Aorta (tissue), 5 donors: ENCODE data around the gene SSRP1. TPM values are rescaled to one million over a fixed set of nuclear protein-coding genes. Genes with fewer than 3 reads are reported as not detected.

Source experiments
- ATAC-seq: fragments of 200-7000 bp; cut with Tn5 transposase; one replicate; pipeline ENCODE4 v1.9.1; 2022; ENCODE audit warnings: moderate library complexity; ENCODE audit not compliant: low FRiP score
- DNase-seq, 2 donors: peaks; one replicate each; pipeline ENCODE4 v3.0.0-alpha.2; 2020
- H3K27ac ChIP-seq, 2 donors: one replicate each; pipeline ENCODE4 v1.5.1; 2013; ENCODE audit warnings: low read length in 2 of 2, mild to moderate bottlenecking in 2 of 2, moderate library complexity in 2 of 2, control low read depth in 1 of 2, inconsistent platforms in 1 of 2, low read depth in 1 of 2
- H3K27me3 ChIP-seq, 2 donors: one replicate each; pipeline ENCODE4 v1.6.1; 2013; ENCODE audit warnings: control low read depth in 1 of 2, low read length in 1 of 2, mild to moderate bottlenecking in 1 of 2, moderate library complexity in 1 of 2; ENCODE audit not compliant: insufficient read depth in 2 of 2, control insufficient read depth in 1 of 2
- H3K36me3 ChIP-seq, 2 donors: one replicate each; pipeline ENCODE4 v1.6.1; 2013; ENCODE audit warnings: control low read depth in 1 of 2, low read length in 1 of 2, mild to moderate bottlenecking in 1 of 2; ENCODE audit not compliant: insufficient read depth in 2 of 2, control insufficient read depth in 1 of 2
- H3K4me1 ChIP-seq, 2 donors: one replicate each; pipeline ENCODE4 v1.6.1; 2013; ENCODE audit warnings: low read length in 2 of 2, control low read depth in 1 of 2, mild to moderate bottlenecking in 1 of 2, moderate library complexity in 1 of 2; ENCODE audit not compliant: insufficient read depth in 2 of 2, control insufficient read depth in 1 of 2
- H3K4me3 ChIP-seq, 2 donors: one replicate each; pipeline ENCODE4 v1.5.1; 2013; ENCODE audit warnings: low read length in 2 of 2, control low read depth in 1 of 2, mild to moderate bottlenecking in 1 of 2
- H3K9me3 ChIP-seq: one replicate; pipeline ENCODE4 v1.6.1; 2013; ENCODE audit warnings: mild to moderate bottlenecking, low read length; ENCODE audit not compliant: control insufficient read depth
- WGBS, 2 donors: extraction: QIAGEN DNeasy Blood & Tissue Kit; methylation state at CpG; one replicate each; pipeline ENCODE4 v1.1.7; 2013; 5-methylcytosine and 5-hydroxymethylcytosine counted together
- intact Hi-C, 2 donors: fragments of 100-400 bp; cut with DNase I; formaldehyde crosslinking; loops; one replicate each; pipeline versions ENCODE4 v1.14.2 to v1.15.0; 2022
- polyA plus RNA-seq, 2 donors: library from polyadenylated mRNA; stranded (reverse); fragments of 200-250 nt; gene quantifications; one replicate each; pipeline ENCODE4 v1.2.3, GENCODE V29; 2013
- total RNA-seq, 2 donors: library from RNA; stranded (reverse); fragmentation: NEBNext Ultra II Directional; extraction: Animal tissue kit (Norgen Biotek cat#: 25700); gene quantifications; one replicate each; pipeline ENCODE4 v1.2.1, GENCODE V29; 2021
- donor health status: healthy with polysubstance abuse.
- donor health status: Bipolar disorder and iron deficiency.
- donor health status: DM: no; HTN: no; CAD: no.
- donor health status: DM: no; HTN: no; CAD: no.
- donor health status: DM: yes; HTN: yes; CAD: no.

SSRP1 gene
- total and polyA plus RNA-seq, 4 donors = 37.8 to 48.7 (median 44.0) TPM

DNA sequence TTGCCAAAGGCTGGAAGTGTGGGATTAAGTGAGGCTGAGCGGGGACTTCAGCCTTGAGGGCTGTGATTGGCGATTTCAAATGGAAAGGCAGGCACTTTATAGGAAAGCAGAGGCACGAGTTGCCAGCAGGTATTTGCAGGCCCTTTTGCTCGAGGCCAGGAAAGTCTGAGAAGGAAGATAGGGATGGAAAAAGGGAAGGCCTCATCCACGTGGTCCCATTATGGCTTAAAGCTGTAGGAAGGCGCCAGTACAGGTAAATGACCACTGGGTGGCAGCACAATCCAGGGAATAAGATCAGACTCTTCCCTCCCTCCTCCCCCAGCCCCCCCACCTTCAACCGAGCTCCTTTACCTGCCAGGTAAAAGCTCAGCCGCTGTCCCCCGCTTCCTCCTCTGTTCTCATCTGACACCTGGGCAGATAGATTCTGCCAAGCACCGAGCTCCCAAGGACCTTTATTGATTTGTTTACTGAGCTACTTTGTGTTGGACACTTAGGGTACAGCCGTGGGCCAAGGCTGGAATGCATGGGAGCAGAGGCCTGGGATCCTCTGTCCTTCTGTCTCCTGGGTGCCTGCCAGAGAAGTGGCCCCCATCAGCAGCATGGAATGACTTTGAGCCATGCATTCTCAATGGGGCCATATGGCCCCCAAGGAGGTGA lies 10.0 kb upstream of the SSRP1 start:
- H3K27ac ChIP-seq = no peak overlapping the region
- peak; percentile 69 to 81 for DNase-seq

DNA sequence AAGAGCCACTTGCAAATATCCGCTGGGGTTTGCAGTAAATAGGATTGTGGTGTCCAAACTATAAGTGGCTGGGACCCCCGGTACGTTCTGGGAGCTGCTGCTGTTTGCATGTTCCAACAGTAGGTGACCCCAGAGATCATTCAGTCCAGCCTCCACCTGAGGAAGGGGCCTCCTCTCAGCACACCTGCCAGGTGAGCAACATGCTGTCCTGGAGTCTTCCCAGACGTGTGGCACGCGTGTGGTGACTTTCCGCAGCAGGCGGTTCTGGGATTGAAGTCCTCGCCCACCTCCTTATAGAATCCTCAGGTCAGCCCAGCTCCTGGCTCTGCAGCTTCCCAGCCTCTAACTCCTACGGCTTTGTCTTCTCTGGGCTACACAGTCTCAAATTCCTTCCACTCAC lies 9.1 kb upstream of the SSRP1 start:
- no peaks in the 10 kb centered on the region for H3K36me3 ChIP-seq
- H3K4me1 ChIP-seq = no peaks in the 10 kb centered on the region
- intact Hi-C loops = loop anchor here (5.0 to 10.0 kb wide), 3 partner anchors 137 to 500 kb away; no protein-coding TSS in a partner anchor
- ATAC-seq = no peak
- DNase-seq = peak in 1 of 2 donors; percentile 37
- H3K9me3 ChIP-seq = no peaks in the 10 kb centered on the region
- H3K27me3 ChIP-seq = no peaks in the 10 kb centered on the region
- no peak overlapping the region for H3K27ac ChIP-seq
- 92 to 94% methylated on average over 10 of the region's 10 CpGs for WGBS, 2 donors
- no peak overlapping the region for H3K4me3 ChIP-seq

More for the DNA sequence above, 10.0 kb upstream of the SSRP1 start:
- Histone ChIP-seq H3K36me3 (no peaks in the 10 kb centered on the region), H3K9me3 (no peaks in the 10 kb centered on the region), H3K4me1 (no peaks in the 10 kb centered on the region), H3K27me3 (no peaks in the 10 kb centered on the region), H3K4me3 (no peak overlapping the region)
- intact Hi-C loops = loop anchor here in 1 of 2 donors (5.0 to 10.0 kb wide), 3 partner anchors 137 to 501 kb away; no protein-coding TSS in a partner anchor
- ATAC-seq = peak; percentile 74
- WGBS, 2 donors = 19 to 21% methylated on average over 11 of the region's 11 CpGs

- ATAC-seq (no peak), DNase-seq (peak in 1 of 2 donors; percentile 9)
- no peaks in the 10 kb centered on the region for H3K9me3 ChIP-seq
- no peak overlapping the region for H3K27ac ChIP-seq
- H3K4me3 ChIP-seq = no peak overlapping the region
- no peaks in the 10 kb centered on the region for H3K36me3 ChIP-seq
- intact Hi-C loops = loop anchor here (5.0 to 10.0 kb wide), 2 partner anchors 183 to 499 kb away; no protein-coding TSS in a partner anchor
- no peaks in the 10 kb centered on the region for H3K4me1 ChIP-seq
- H3K27me3 ChIP-seq = no peaks in the 10 kb centered on the region
- WGBS, 2 donors = 80 to 83% methylated on average over 7 of the region's 7 CpGs
These were observed 8.1 kb upstream of the SSRP1 start for GRCh38 chr11:57343825-57344224.

GRCh38 chr11:57342702-57343101 lies 7.0 kb upstream of the SSRP1 start:
- 63 to 66% methylated on average over 11 of the region's 11 CpGs for WGBS, 2 donors

GRCh38 chr11:57341250-57341808 lies 5.6 kb upstream of the SSRP1 start:
- intact Hi-C loops = loop anchor here (5.0 to 10.0 kb wide), 2 partner anchors 186 to 497 kb away; no protein-coding TSS in a partner anchor

More at GRCh38 chr11:57342702-57343101, 7.0 kb upstream of the SSRP1 start:
- Histone ChIP-seq H3K9me3 (no peaks in the 10 kb centered on the region), H3K36me3 (no peaks in the 10 kb centered on the region), H3K27me3 (no peaks in the 10 kb centered on the region), H3K27ac (no peak overlapping the region), H3K4me1 (no peaks in the 10 kb centered on the region), H3K4me3 (no peak overlapping the region)
- ATAC-seq (no peak), DNase-seq (peak in 1 of 2 donors; percentile 38)
- intact Hi-C loops = loop anchor here (5.0 to 10.0 kb wide), 2 partner anchors 185 to 498 kb away; no protein-coding TSS in a partner anchor

GRCh38 chr11:57340039-57340615 lies 4.4 kb upstream of the SSRP1 start:
- no peak overlapping the region for H3K27ac ChIP-seq
- WGBS, 2 donors = 30 to 32% methylated on average over 12 of the region's 12 CpGs
- DNase-seq (peak in 1 of 2 donors; percentile 73), ATAC-seq (no peak)
- no peaks in the 10 kb centered on the region for H3K36me3 ChIP-seq
- intact Hi-C loops = loop anchor here (5.0 to 10.0 kb wide), 2 partner anchors 187 to 495 kb away; no protein-coding TSS in a partner anchor
- H3K9me3 ChIP-seq = no peaks in the 10 kb centered on the region
- H3K4me1 ChIP-seq = peaks cover 0 to 2% of the 10 kb centered on the region in 2 donors
- H3K4me3 ChIP-seq = no peak overlapping the region
- H3K27me3 ChIP-seq = no peaks in the 10 kb centered on the region

More at GRCh38 chr11:57341250-57341808, 5.6 kb upstream of the SSRP1 start:
- no peak overlapping the region for H3K27ac ChIP-seq
- H3K4me1 ChIP-seq = no peaks in the 10 kb centered on the region
- WGBS, 2 donors = 79 to 80% methylated on average over 6 of the region's 6 CpGs
- H3K27me3 ChIP-seq = no peaks in the 10 kb centered on the region
- no peaks in the 10 kb centered on the region for H3K36me3 ChIP-seq
- DNase-seq = peak in 1 of 2 donors; percentile 14
- H3K4me3 ChIP-seq = no peak overlapping the region
- no peak for ATAC-seq
- H3K9me3 ChIP-seq = no peaks in the 10 kb centered on the region

GRCh38 chr11:57339328-57339727 lies 3.6 kb upstream of the SSRP1 start:
- no peak overlapping the region for H3K4me3 ChIP-seq
- H3K4me1 ChIP-seq = peaks cover 0 to 2% of the 10 kb centered on the region in 2 donors
- H3K27me3 ChIP-seq = no peaks in the 10 kb centered on the region
- WGBS, 2 donors = 84 to 89% methylated on average over 5 of the region's 5 CpGs
- DNase-seq = peak in 1 of 2 donors; percentile 52
- intact Hi-C loops = loop anchor here in 1 of 2 donors (5.0 kb wide), 1 partner anchor 193 kb away; the partner anchor contains the start of gene TIMM10
- ATAC-seq = no peak
- no peaks in the 10 kb centered on the region for H3K9me3 ChIP-seq
- H3K27ac ChIP-seq = no peak overlapping the region
- no peaks in the 10 kb centered on the region for H3K36me3 ChIP-seq

GRCh38 chr11:57338142-57338541 lies 2.5 kb upstream of the SSRP1 start, which contains the start of gene P2RX3:
Gene P2RX3 (plus strand): TSS chr11:57338352. CDS start chr11:57338551, 199 bp downstream.
- no peak for DNase-seq
- no peak within 1 kb of the TSS for H3K27ac ChIP-seq
- no peak for ATAC-seq
- no peaks in the 10 kb centered on the region for H3K36me3 ChIP-seq
- H3K27me3 ChIP-seq = no peaks in the 10 kb centered on the region
- intact Hi-C loops = loop anchor here in 1 of 2 donors (5.0 kb wide), 1 partner anchor 194 kb away; the partner anchor contains the start of gene TIMM10
- no peaks in the 10 kb centered on the region for H3K9me3 ChIP-seq
- 22 to 34% methylated on average over 4 of the region's 4 CpGs for WGBS, 2 donors
- no peak within 1 kb of the TSS for H3K4me3 ChIP-seq
- H3K4me1 ChIP-seq = peaks cover 0 to 2% of the 10 kb centered on the region in 2 donors
